K562 (cell line): ENCODE data around the gene HSD11B1L. TPM values are rescaled to one million over a fixed set of nuclear protein-coding genes. Genes with fewer than 3 reads are reported as not detected.
A peak's percentile ranks its signal among the peaks of the same experiment; 100 is the strongest.

ENCODE experiments used
- ATAC-seq: fragments of 200-7000 bp; cut with Tn5 transposase; 3 replicates; pipeline ENCODE4 v1.9.1; 2020; ENCODE audit warnings: moderate library complexity
- BruUV-seq: library from RNA; stranded (reverse); fragments of 400-500 nt; replicated peaks from 2 replicates; lab custom pipeline; 2021; lab: Mats Ljungman, UMichigan
- CTCF ChIA-PET: fragments of 300-600 bp; formaldehyde crosslinking; extraction: SDS; loops from one replicate; lab custom pipeline; 2021; ENCODE audit warnings: low intra/inter-chr PET ratio; lab: Yijun Ruan, JAX
- POLR2A ChIA-PET: fragments of 300-600, 350-650 bp; sonication (Branson Sonifier 250); formaldehyde crosslinking; extraction: SDS; loops from one replicate; lab custom pipeline; 2021; ENCODE audit warnings: antibody characterized with exemption, inconsistent platforms; lab: Yijun Ruan, JAX
- DNase-seq, 4 experiments: peaks; one replicate each; pipeline versions ENCODE4 v3.0.0 to v3.0.0-alpha.2; 2011 to 2018; ENCODE audit warnings: low spot score in 3 of 4, mixed read lengths in 3 of 4; ENCODE audit errors: extremely low read depth in 1 of 4
- FAIRE-seq: peaks from 2 replicates; lab custom pipeline; 2011; peaks lifted over from hg19 to GRCh38; lab: Jason Lieb, UNC
- H2AFZ ChIP-seq: 2 replicates; pipeline ENCODE4 v1.6.0; 2011; ENCODE audit warnings: low read depth, low read length, control low read depth, inconsistent platforms
- H3K27ac ChIP-seq: fragments of 200-600 bp; 3 replicates; pipeline ENCODE4 v1.8.0; 2011; ENCODE audit warnings: low read depth, mild to moderate bottlenecking, control low read depth, inconsistent platforms, low read length, moderate library complexity, mixed read lengths; ENCODE audit errors: extremely low read depth
- H3K27me3 ChIP-seq, 2 experiments: fragments of 300-600 bp in 1 of 2; 2 replicates in 1 of 2; 3 replicates in 1 of 2; pipeline versions ENCODE4 v1.6.0 to v1.8.0; 2011; ENCODE audit warnings: inconsistent platforms in 2 of 2, low read length in 2 of 2, mild to moderate bottlenecking in 1 of 2, mixed read lengths in 1 of 2, moderate library complexity in 1 of 2; ENCODE audit not compliant: control insufficient read depth in 2 of 2, insufficient read depth in 2 of 2
- H3K36me3 ChIP-seq: fragments of 300-600 bp; 3 replicates; pipeline ENCODE4 v1.8.0; 2011; ENCODE audit warnings: mild to moderate bottlenecking, low read length, inconsistent platforms; ENCODE audit not compliant: control insufficient read depth, insufficient read depth
- H3K4me1 ChIP-seq, 2 experiments: fragments of 200-600 bp in 1 of 2; replicated peaks in 1 of 2; 2 replicates in 1 of 2; 3 replicates in 1 of 2; pipeline versions ENCODE4 v1.5.1 to v1.8.0; 2011; ENCODE audit warnings: inconsistent platforms in 2 of 2, low read length in 2 of 2, mild to moderate bottlenecking in 1 of 2, mixed read lengths in 1 of 2, moderate library complexity in 1 of 2; ENCODE audit not compliant: control insufficient read depth in 2 of 2, insufficient read depth in 2 of 2
- H3K4me2 ChIP-seq: 2 replicates; pipeline ENCODE4 v1.6.1; 2011; ENCODE audit warnings: low read length, control low read depth, inconsistent platforms, mixed read lengths; ENCODE audit not compliant: insufficient read depth
- H3K4me3 ChIP-seq: fragments of 200-600 bp; sonication (generic), shearing (Covaris generic); 2 replicates; pipeline ENCODE4 v1.5.1; 2016; ENCODE audit warnings: control low read depth, inconsistent platforms
- H3K79me2 ChIP-seq: fragments of 200-600 bp; 3 replicates; pipeline ENCODE4 v1.8.0; 2011; ENCODE audit warnings: low read length, inconsistent platforms; ENCODE audit not compliant: control insufficient read depth, insufficient read depth
- H3K9ac ChIP-seq, 2 experiments: 2 replicates each; pipeline versions ENCODE4 v1.6.0 to v1.6.1; 2011; ENCODE audit warnings: low read depth in 2 of 2, low read length in 2 of 2, control low read depth in 1 of 2, inconsistent platforms in 1 of 2, mild to moderate bottlenecking in 1 of 2, mixed read lengths in 1 of 2; ENCODE audit not compliant: insufficient read depth in 1 of 2
- H3K9me1 ChIP-seq: one replicate; pipeline ENCODE4 v1.6.0; 2011; ENCODE audit warnings: inconsistent platforms, mild to moderate bottlenecking, low read length, moderate library complexity; ENCODE audit not compliant: control insufficient read depth, insufficient read depth
- H3K9me3 ChIP-seq: replicated peaks from 2 replicates; pipeline ENCODE4 v1.5.1; 2011; ENCODE audit warnings: low read depth, low read length, inconsistent platforms; ENCODE audit not compliant: control insufficient read depth, insufficient read depth
- H4K20me1 ChIP-seq: replicated peaks from 2 replicates; pipeline ENCODE4 v1.6.1; 2011; ENCODE audit warnings: low read length, inconsistent platforms, mixed read lengths; ENCODE audit not compliant: control insufficient read depth, insufficient read depth
- BCOR ChIP-seq: fragments of 450-650 bp; IDR thresholded peaks from 2 replicates; pipeline ENCODE4 v1.6.1; 2016
- RBM25 ChIP-seq: fragments of 200-400 bp; formaldehyde crosslinking; IDR thresholded peaks from 2 replicates; pipeline ENCODE4 v1.6.1; 2018; ENCODE audit warnings: low read length, low read depth, moderate library complexity; ENCODE audit not compliant: severe bottlenecking
- ZFP36 ChIP-seq: fragments of 150-350 bp; IDR thresholded peaks from 2 replicates; pipeline ENCODE4 v1.6.1; 2018; ENCODE audit warnings: low read length, low read depth; ENCODE audit not compliant: partially characterized antibody
- WGBS: fragments of 100-300 bp; shearing (Covaris generic); methylation state at CpG from one replicate; pipeline ENCODE4 v1.1.6; 2016; ENCODE audit warnings: low coverage, mixed read lengths; ENCODE audit not compliant: insufficient coverage; ENCODE audit errors: missing lambda C conversion rate; 5-methylcytosine and 5-hydroxymethylcytosine counted together
- in situ Hi-C: fragments of 300-500 bp; cut with MboI; formaldehyde crosslinking; loops from 4 replicates; pipeline ENCODE4 v1.15.0; 2018; ENCODE audit warnings: inconsistent platforms, mixed read lengths
- intact Hi-C: fragments of 100-400 bp; cut with micrococcal nuclease; formaldehyde crosslinking; loops from 2 replicates; pipeline ENCODE4 v1.14.2; 2022
- polyA plus RNA-seq, 8 experiments: library from polyadenylated mRNA; depleted of rRNA in 4 of 8; stranded (reverse) in 5 of 8; unstranded in 3 of 8; fragments of >200 nt; fragmentation: Nextera tagmentation in 2 of 8; fragmentation: Illumina TruSeq in 1 of 8; extraction: Ambion mirVana in 2 of 8; extraction: Trizol in 1 of 8; gene quantifications; 2 replicates each; pipeline versions ENCODE4 v1.2.1 to v1.2.3, GENCODE V29; 2011 to 2014; ENCODE audit warnings: inconsistent platforms in 1 of 8, missing spikeins in 1 of 8
- total RNA-seq, 7 experiments: library from RNA; depleted of rRNA in 6 of 7; stranded (reverse); fragments of >200 nt in 6 of 7; fragmentation: Illumina TruSeq in 2 of 7; extraction: Trizol in 2 of 7; gene quantifications; 2 replicates each; pipeline versions ENCODE4 v1.2.1 to v1.2.3, GENCODE V29; 2011 to 2021; ENCODE audit warnings: low replicate concordance in 1 of 7
- TF ChIP-seq, protein P1 (sequence below): fragments of 250-450 bp; sonication (Bioruptor Pico); IDR thresholded peaks from 2 replicates; pipeline ENCODE4 v1.5.0; 2020; ENCODE audit warnings: mild to moderate bottlenecking, borderline replicate concordance

The HSD11B1L gene
- total and polyA plus RNA-seq, 9 of the 15 experiments (the other 6 are each of a cell fraction or from before 2014, with no cell fraction given) = 0.31 to 7.7 (median 2.3) TPM

DNA sequence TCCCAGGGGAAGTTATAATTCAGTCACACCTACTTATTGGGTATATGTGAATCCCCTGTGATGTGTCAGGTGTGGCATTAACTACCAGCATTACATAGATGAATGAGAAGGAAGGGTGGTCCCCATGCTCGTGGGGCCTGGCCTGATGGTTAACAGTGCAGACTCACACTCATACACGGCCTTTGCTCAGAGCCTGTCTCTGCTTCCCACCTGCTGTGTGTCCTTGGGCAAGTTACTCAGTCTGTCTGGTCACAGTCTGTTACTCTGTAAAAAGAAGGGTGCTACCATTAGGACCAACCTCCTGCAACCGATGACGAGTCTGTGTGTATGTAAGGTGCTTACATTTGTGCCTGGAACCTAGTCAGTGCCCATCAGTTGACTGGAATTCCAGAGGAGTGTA is 34.1 kb upstream of the HSD11B1L start:
- H3K9ac ChIP-seq = no peak overlapping the region
- DNase-seq (no peak), FAIRE-seq (no peak), ATAC-seq (no peak)
- no TSS peak for BruUV-seq
- H3K27me3 ChIP-seq = no peaks in the 10 kb centered on the region
- peak; percentile 76 for TF ChIP-seq RBM25
- TF ChIP-seq ZFP36 = peak; percentile 59
- TF ChIP-seq BCOR = peak; percentile 39; the same call in 1 of the 2 replicates
- TF ChIP-seq, protein P1, sequence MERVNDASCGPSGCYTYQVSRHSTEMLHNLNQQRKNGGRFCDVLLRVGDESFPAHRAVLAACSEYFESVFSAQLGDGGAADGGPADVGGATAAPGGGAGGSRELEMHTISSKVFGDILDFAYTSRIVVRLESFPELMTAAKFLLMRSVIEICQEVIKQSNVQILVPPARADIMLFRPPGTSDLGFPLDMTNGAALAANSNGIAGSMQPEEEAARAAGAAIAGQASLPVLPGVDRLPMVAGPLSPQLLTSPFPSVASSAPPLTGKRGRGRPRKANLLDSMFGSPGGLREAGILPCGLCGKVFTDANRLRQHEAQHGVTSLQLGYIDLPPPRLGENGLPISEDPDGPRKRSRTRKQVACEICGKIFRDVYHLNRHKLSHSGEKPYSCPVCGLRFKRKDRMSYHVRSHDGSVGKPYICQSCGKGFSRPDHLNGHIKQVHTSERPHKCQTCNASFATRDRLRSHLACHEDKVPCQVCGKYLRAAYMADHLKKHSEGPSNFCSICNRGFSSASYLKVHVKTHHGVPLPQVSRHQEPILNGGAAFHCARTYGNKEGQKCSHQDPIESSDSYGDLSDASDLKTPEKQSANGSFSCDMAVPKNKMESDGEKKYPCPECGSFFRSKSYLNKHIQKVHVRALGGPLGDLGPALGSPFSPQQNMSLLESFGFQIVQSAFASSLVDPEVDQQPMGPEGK (CRISPR knock-in tag) = no peak
- in situ Hi-C loops = no loop called here
- ChIA-PET POLR2A (interaction anchor here (0.7 kb wide), 1 partner anchor 517 kb away, joined by 3 read pairs; no protein-coding TSS in a partner anchor), CTCF (no interaction called here)
- intact Hi-C loops = no loop called here
- H3K4me1 ChIP-seq = no peaks in the 10 kb centered on the region
- H3K27ac ChIP-seq = no peak overlapping the region
- peaks cover 91% of the 10 kb centered on the region for H3K36me3 ChIP-seq
- WGBS = 98% methylated on average over 4 of the region's 4 CpGs
- H4K20me1 ChIP-seq = peaks cover 24% of the 10 kb centered on the region
- H3K4me2 ChIP-seq = no peak overlapping the region
- peaks cover 54% of the 10 kb centered on the region for H3K79me2 ChIP-seq
- no peaks in the 10 kb centered on the region for H3K9me3 ChIP-seq
- H3K4me3 ChIP-seq = no peak overlapping the region
- no peak overlapping the region for H2AFZ ChIP-seq
- peaks cover 6% of the 10 kb centered on the region for H3K9me1 ChIP-seq
